A673 (cell line): Measurements from ENCODE around the gene MRPS2. TPM values are rescaled to one million over a fixed set of nuclear protein-coding genes. Genes with fewer than 3 reads are reported as not detected.

Source experiments
- BruUV-seq: library from RNA; stranded (reverse); fragments of 400-500 nt; replicated peaks from 2 replicates; lab custom pipeline; 2021; lab: Mats Ljungman, UMichigan
- CTCF ChIA-PET: fragments of 300-600 bp; sonication (Branson Sonifier 250); formaldehyde crosslinking; loops from one replicate; lab custom pipeline; 2022; ENCODE audit warnings: antibody characterized with exemption; lab: Charles Lee
- POLR2A ChIA-PET: fragments of 300-600 bp; sonication (Branson Sonifier 250); formaldehyde crosslinking; loops from one replicate; lab custom pipeline; 2022; ENCODE audit warnings: antibody characterized with exemption; ENCODE audit not compliant: low non-redundant PET; lab: Charles Lee
- DNase-seq: peaks from one replicate; pipeline ENCODE4 v3.0.0-alpha.2; 2015; ENCODE audit warnings: low spot score
- H3K27ac ChIP-seq: fragments of 200-600 bp; sonication (generic); 2 replicates; pipeline ENCODE4 v1.5.1; 2016; ENCODE audit warnings: mixed run types, low read depth, mild to moderate bottlenecking, mixed read lengths, antibody characterized with exemption, low read length; ENCODE audit not compliant: poor library complexity, severe bottlenecking
- H3K27me3 ChIP-seq: fragments of 200-600 bp; sonication (generic); replicated peaks from 2 replicates; pipeline ENCODE4 v1.6.1; 2017; ENCODE audit warnings: mixed run types, low read depth, mild to moderate bottlenecking, mixed read lengths, antibody characterized with exemption, low read length; ENCODE audit not compliant: insufficient read depth, poor library complexity
- H3K36me3 ChIP-seq: fragments of 200-600 bp; sonication (generic); 2 replicates; pipeline ENCODE4 v1.6.1; 2016; ENCODE audit warnings: mixed run types, mild to moderate bottlenecking, mixed read lengths, antibody characterized with exemption, low read length; ENCODE audit not compliant: insufficient read depth, poor library complexity, severe bottlenecking
- H3K4me1 ChIP-seq: fragments of 200-600 bp; sonication (generic); 2 replicates; pipeline ENCODE4 v1.6.1; 2017; ENCODE audit warnings: mixed run types, mild to moderate bottlenecking, mixed read lengths, antibody characterized with exemption, low read length; ENCODE audit not compliant: insufficient read depth, poor library complexity, severe bottlenecking
- H3K4me3 ChIP-seq: fragments of 200-600 bp; sonication (generic); 2 replicates; pipeline ENCODE4 v1.5.1; 2016; ENCODE audit warnings: low read depth, mixed run types, mild to moderate bottlenecking, mixed read lengths, low read length; ENCODE audit not compliant: poor library complexity, severe bottlenecking
- H3K9me3 ChIP-seq: fragments of 200-600 bp; sonication (generic); 2 replicates; pipeline ENCODE4 v1.6.1; 2016; ENCODE audit warnings: mixed run types, low read depth, mild to moderate bottlenecking, mixed read lengths, antibody characterized with exemption, low read length; ENCODE audit not compliant: poor library complexity, severe bottlenecking
- CTCF ChIP-seq: fragments of 300-800, 200-600 bp; sonication (generic); conservative IDR thresholded peaks from 2 replicates; pipeline ENCODE4 v1.5.1; 2017; ENCODE audit warnings: low read depth, mild to moderate bottlenecking, antibody characterized with exemption, low read length, moderate library complexity, mixed read lengths
- EZH2 ChIP-seq: fragments of 200-600 bp; sonication (generic); IDR thresholded peaks from 2 replicates; pipeline ENCODE4 v1.6.1; 2017; ENCODE audit warnings: borderline replicate concordance, low read depth, mild to moderate bottlenecking, mixed read lengths, antibody characterized with exemption, low read length; ENCODE audit not compliant: poor library complexity, severe bottlenecking
- intact Hi-C: fragments of 100-400 bp; cut with micrococcal nuclease; formaldehyde crosslinking; loops from one replicate; pipeline ENCODE4 v1.10.0; 2022; ENCODE audit not compliant: unreplicated experiment
- total RNA-seq: library from RNA; stranded (reverse); gene quantifications from 2 replicates; pipeline ENCODE4 v1.2.3, GENCODE V29; 2021

MRPS2 gene
- total RNA-seq, 1 experiment from 2014 or later: 88.8 TPM

GRCh38 chr9:135515083-135515951 is 14.8 kb downstream of the MRPS2 start:
- no peaks in the 10 kb centered on the region for H3K27me3 ChIP-seq
- H3K4me1 ChIP-seq: no peaks in the 10 kb centered on the region
- DNase-seq: no peak
- POLR2A ChIA-PET: no interaction called here
- TF ChIP-seq CTCF (no peak), EZH2 (no peak)
- H3K36me3 ChIP-seq: no peaks in the 10 kb centered on the region
- intact Hi-C loops: no loop called here
- no peaks in the 10 kb centered on the region for H3K9me3 ChIP-seq
- CTCF ChIA-PET: no interaction called here
- H3K4me3 ChIP-seq: no peak overlapping the region
- H3K27ac ChIP-seq: no peak overlapping the region
- BruUV-seq: no TSS peak

- peak; percentile 25 for DNase-seq
- intact Hi-C loops: no loop called here
- TF ChIP-seq CTCF (no peak), EZH2 (no peak)
- H3K4me1 ChIP-seq: no peaks in the 10 kb centered on the region
- H3K27ac ChIP-seq: no peak overlapping the region
- ChIA-PET POLR2A (no interaction called here), CTCF (no interaction called here)
- no peak overlapping the region for H3K4me3 ChIP-seq
- H3K27me3 ChIP-seq: no peaks in the 10 kb centered on the region
- no TSS peak for BruUV-seq
- no peaks in the 10 kb centered on the region for H3K36me3 ChIP-seq
- no peaks in the 10 kb centered on the region for H3K9me3 ChIP-seq
These were observed 15.8 kb downstream of the MRPS2 start for GRCh38 chr9:135516132-135516860.

GRCh38 chr9:135517407-135517822 is 16.9 kb downstream of the MRPS2 start:
- H3K9me3 ChIP-seq: no peaks in the 10 kb centered on the region
- H3K27me3 ChIP-seq: no peaks in the 10 kb centered on the region
- TF ChIP-seq EZH2 (no peak), CTCF (no peak)
- DNase-seq: no peak
- ChIA-PET CTCF (no interaction called here), POLR2A (no interaction called here)
- H3K4me1 ChIP-seq: no peaks in the 10 kb centered on the region
- no TSS peak for BruUV-seq
- intact Hi-C loops: no loop called here
- no peak overlapping the region for H3K4me3 ChIP-seq
- no peak overlapping the region for H3K27ac ChIP-seq
- H3K36me3 ChIP-seq: no peaks in the 10 kb centered on the region
